Embryonic facial prominence (tissue), 1 donor: Measurements from ENCODE around the gene GABARAPL1.

ENCODE experiments used
- DNase-seq: peaks from one replicate; pipeline ENCODE4 v3.0.0-alpha.2; 2016; ENCODE audit errors: extremely low spot score

Gene GABARAPL1

GRCh38 chr12:10234562-10234961 is 21.9 kb downstream of the GABARAPL1 start:
- DNase-seq = no peak

- DNase-seq = no peak
Observed at GRCh38 chr12:10235761-10236631, 23.3 kb downstream of the GABARAPL1 start.

GRCh38 chr12:10236720-10237119 is 24.0 kb downstream of the GABARAPL1 start:
- DNase-seq = no peak

- DNase-seq = no peak
Observed at GRCh38 chr12:10238526-10238925, 25.8 kb downstream of the GABARAPL1 start.

GRCh38 chr12:10241290-10241689 is 28.6 kb downstream of the GABARAPL1 start:
- DNase-seq = no peak

- DNase-seq = no peak
Observed at GRCh38 chr12:10241727-10242126, 29.1 kb downstream of the GABARAPL1 start.

GRCh38 chr12:10242539-10242938 is 29.9 kb downstream of the GABARAPL1 start:
- no peak for DNase-seq

GRCh38 chr12:10243818-10244520 is 31.3 kb downstream of the GABARAPL1 start:
- DNase-seq = no peak

- DNase-seq = no peak
Observed at GRCh38 chr12:10247436-10248058, 34.9 kb downstream of the GABARAPL1 start.

GRCh38 chr12:10249690-10250455 is 37.2 kb downstream of the GABARAPL1 start:
- no peak for DNase-seq

- DNase-seq = no peak
Observed at GRCh38 chr12:10251669-10252068, 39.0 kb downstream of the GABARAPL1 start.

- no peak for DNase-seq
Observed at GRCh38 chr12:10252201-10252600, 39.5 kb downstream of the GABARAPL1 start.

GRCh38 chr12:10256064-10256463 is 43.4 kb downstream of the GABARAPL1 start:
- DNase-seq = no peak

- no peak for DNase-seq
Observed at GRCh38 chr12:10260927-10261326, 48.2 kb downstream of the GABARAPL1 start.

- DNase-seq = no peak
Observed at GRCh38 chr12:10268037-10268436, 55.4 kb downstream of the GABARAPL1 start.

- no peak for DNase-seq
Observed at GRCh38 chr12:10272467-10272866, 59.8 kb downstream of the GABARAPL1 start.
